NCI-H2196 treated with DMSO at 0.1 percent for 48 hours (cell line): ENCODE results near the gene KRTAP23-1.

Experiments used
- DNase-seq: peaks from one replicate; lab custom pipeline; 2025; ENCODE audit not compliant: unreplicated experiment; lab: John Stamatoyannopoulos, UW

The KRTAP23-1 gene

GRCh38 chr21:30315701-30316100 lies 32.7 kb downstream of the KRTAP23-1 start:
- no peak for DNase-seq

GRCh38 chr21:30306884-30307283 lies 41.5 kb downstream of the KRTAP23-1 start:
- no peak for DNase-seq

- DNase-seq: no peak
Observed at GRCh38 chr21:30305136-30305535, 43.3 kb downstream of the KRTAP23-1 start.
